ENCODE data around the gene CACTIN.

Gene CACTIN

DNA sequence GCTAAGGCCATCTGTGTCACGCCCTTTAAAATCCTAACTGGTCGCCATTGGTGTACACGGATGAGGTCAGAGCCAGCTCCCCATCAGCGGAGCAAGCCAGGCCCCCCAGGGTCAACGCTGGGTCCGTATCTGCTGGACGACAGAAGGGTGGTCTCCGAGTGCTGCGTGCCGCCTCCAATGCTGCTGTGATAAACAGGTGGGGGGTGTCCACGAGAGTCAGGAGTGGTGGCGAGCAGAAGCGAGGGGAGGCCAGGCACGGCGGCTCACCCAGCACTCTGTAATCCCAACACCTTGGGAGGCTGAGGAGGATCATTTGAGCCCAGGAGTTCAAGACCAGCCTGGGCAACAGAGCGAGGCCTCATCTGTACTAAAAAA lies 30.8 kb upstream of the CACTIN start:
- Histone ChIP-seq H3K79me2 (peaks cover 3% of the 10 kb centered on the region), H3K4me1 (no peaks in the 10 kb centered on the region), H3K27me3 (ENCODE audit: control insufficient read depth, insufficient read depth, low read length) (no peaks in the 10 kb centered on the region), H3K36me3 (ENCODE audit: control insufficient read depth, insufficient read depth, low read length) (no peaks in the 10 kb centered on the region), H3K4me2 (ENCODE audit: low read length) (no peak overlapping the region), H3K27ac (no peak overlapping the region), H3K9ac (no peak overlapping the region), H2AFZ (no peak overlapping the region), H3K9me3 (ENCODE audit: control insufficient read depth, low read length) (no peaks in the 10 kb centered on the region), H3K4me3 (ENCODE audit: low read depth, low read length) (no peak overlapping the region)
- TF ChIP-seq, protein P1, sequence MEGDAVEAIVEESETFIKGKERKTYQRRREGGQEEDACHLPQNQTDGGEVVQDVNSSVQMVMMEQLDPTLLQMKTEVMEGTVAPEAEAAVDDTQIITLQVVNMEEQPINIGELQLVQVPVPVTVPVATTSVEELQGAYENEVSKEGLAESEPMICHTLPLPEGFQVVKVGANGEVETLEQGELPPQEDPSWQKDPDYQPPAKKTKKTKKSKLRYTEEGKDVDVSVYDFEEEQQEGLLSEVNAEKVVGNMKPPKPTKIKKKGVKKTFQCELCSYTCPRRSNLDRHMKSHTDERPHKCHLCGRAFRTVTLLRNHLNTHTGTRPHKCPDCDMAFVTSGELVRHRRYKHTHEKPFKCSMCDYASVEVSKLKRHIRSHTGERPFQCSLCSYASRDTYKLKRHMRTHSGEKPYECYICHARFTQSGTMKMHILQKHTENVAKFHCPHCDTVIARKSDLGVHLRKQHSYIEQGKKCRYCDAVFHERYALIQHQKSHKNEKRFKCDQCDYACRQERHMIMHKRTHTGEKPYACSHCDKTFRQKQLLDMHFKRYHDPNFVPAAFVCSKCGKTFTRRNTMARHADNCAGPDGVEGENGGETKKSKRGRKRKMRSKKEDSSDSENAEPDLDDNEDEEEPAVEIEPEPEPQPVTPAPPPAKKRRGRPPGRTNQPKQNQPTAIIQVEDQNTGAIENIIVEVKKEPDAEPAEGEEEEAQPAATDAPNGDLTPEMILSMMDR (IDR thresholded peaks at IDR 0.05), result no peak

DNA sequence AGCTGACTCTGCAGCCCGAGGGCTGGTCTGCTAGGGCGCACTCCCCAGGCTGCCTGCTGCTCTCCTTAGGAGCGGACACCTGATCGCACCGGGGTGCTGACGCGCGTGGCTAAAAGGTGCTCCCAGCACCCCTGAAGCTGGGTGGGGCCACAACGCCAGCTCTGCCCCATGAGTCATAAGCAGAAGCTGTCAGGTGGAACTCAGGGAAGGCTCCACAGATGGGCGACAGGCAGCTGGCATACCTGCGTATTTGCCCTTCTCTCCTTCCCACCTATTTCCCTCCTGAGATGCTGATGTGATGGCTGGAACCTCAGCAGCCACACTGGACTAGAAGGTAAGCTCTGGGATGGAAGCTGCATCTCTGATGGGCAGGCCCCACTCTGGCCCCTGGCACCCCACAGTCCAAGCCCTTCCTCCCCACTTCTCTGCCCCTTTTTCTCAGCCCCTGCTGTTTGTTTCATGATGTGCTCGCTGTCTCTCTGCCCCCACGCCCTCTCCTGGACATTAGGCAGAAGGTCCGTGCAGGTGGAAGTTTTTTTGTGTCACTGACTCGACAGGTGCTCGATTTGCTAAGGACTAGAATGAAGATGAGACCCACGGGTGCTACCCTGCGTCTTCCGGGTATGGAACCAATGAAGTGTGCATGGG lies 30.3 kb upstream of the CACTIN start:
- Histone ChIP-seq H3K4me2 (ENCODE audit: low read length) (no peak overlapping the region), H3K27ac (no peak overlapping the region), H3K4me1 (no peaks in the 10 kb centered on the region), H3K4me3 (ENCODE audit: low read depth, low read length) (no peak overlapping the region), H3K9ac (no peak overlapping the region), H3K36me3 (ENCODE audit: control insufficient read depth, insufficient read depth, low read length) (no peaks in the 10 kb centered on the region), H3K79me2 (no peaks in the 10 kb centered on the region), H2AFZ (no peak overlapping the region), H3K9me3 (ENCODE audit: control insufficient read depth, low read length) (no peaks in the 10 kb centered on the region), H3K27me3 (ENCODE audit: control insufficient read depth, insufficient read depth, low read length) (no peaks in the 10 kb centered on the region)
- TF ChIP-seq, protein P1 (IDR thresholded peaks at IDR 0.05), result no peak

DNA sequence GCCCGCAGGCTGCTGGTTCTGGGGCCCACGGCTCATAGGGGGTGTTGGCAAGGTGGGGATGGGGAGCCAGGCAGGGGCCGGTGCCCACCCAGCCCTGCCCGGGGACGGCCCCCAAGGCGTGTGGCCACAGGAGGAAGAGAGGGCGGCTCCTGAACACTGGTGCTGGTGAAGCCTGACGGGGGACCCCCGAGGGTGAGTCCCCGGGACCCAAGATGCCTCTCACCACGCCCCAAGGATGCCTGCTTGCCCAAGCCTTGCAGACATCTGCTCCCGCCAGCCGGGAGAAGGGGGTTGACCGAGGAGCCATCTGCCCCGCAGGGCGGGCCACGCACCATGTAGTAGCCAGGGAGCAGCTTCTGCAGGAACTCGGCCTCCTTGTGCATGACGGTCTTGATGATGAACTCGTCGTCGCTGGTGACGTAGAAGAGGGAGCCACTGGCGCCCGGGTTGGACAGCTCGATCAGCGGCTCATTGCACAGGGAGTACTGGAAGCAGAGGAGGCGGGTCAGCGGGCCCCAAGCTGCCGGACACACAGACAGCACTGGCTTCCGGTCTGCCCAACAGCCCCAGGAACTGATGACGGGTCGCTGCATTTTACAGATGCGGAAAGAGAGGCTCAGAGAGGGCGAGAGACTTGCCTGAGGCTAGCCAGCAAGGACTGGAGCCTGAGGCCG lies 29.6 kb upstream of the CACTIN start:
- Histone ChIP-seq H3K4me3 (ENCODE audit: low read depth, low read length) (no peak overlapping the region), H3K9ac (no peak overlapping the region), H2AFZ (no peak overlapping the region), H3K4me1 (no peaks in the 10 kb centered on the region), H3K4me2 (ENCODE audit: low read length) (no peak overlapping the region), H3K79me2 (peaks cover 2% of the 10 kb centered on the region), H3K9me3 (ENCODE audit: control insufficient read depth, low read length) (no peaks in the 10 kb centered on the region), H3K27me3 (ENCODE audit: control insufficient read depth, insufficient read depth, low read length) (no peaks in the 10 kb centered on the region), H3K27ac (no peak overlapping the region), H3K36me3 (ENCODE audit: control insufficient read depth, insufficient read depth, low read length) (no peaks in the 10 kb centered on the region)
- TF ChIP-seq, protein P1 (IDR thresholded peaks at IDR 0.05), result no peak

DNA sequence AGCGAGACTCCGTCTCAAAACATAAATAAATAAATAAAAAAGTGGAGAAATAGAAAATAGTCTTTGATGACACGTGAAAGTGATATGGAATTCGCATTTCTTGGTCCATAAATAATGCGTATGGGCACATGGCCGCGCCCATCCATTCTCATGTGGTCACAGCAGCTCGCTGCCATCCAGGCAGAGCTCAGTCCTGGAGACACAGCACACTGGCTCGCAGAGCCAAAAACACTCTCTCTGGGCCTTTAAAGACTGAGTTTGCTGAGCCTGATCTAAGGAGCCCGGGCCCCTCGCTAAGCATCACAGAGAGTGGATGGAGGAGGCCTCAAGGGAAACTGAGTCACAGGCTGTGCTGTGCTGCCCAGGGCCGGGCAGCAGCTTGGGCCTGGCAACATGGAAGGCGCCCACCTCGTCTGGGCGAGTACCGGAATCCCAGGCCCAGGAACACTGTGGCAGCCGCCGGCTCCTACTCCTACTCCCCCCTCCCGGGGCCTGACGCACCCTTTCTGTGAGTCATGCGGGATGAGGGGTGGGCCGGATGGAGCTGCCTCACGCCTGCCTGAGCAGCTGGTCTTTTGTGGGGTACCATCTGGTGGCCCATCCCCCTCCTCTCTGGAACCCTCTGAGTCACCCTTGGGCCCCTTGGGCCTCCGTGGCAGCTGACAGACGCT lies 28.9 kb upstream of the CACTIN start:
- Histone ChIP-seq H3K79me2 (peaks cover 2% of the 10 kb centered on the region), H3K4me1 (no peaks in the 10 kb centered on the region), H3K9me3 (ENCODE audit: control insufficient read depth, low read length) (no peaks in the 10 kb centered on the region), H3K27me3 (ENCODE audit: control insufficient read depth, insufficient read depth, low read length) (no peaks in the 10 kb centered on the region), H2AFZ (no peak overlapping the region), H3K4me2 (ENCODE audit: low read length) (no peak overlapping the region), H3K4me3 (ENCODE audit: low read depth, low read length) (no peak overlapping the region), H3K27ac (no peak overlapping the region), H3K9ac (no peak overlapping the region), H3K36me3 (ENCODE audit: control insufficient read depth, insufficient read depth, low read length) (no peaks in the 10 kb centered on the region)
- TF ChIP-seq, protein P1 (IDR thresholded peaks at IDR 0.05), result no peak

All from parathyroid adenoma (tissue), 2 donors.